Liver (tissue), 9 donors: ENCODE results near the gene HOATZ. TPM values are rescaled to one million over a fixed set of nuclear protein-coding genes. Genes with fewer than 3 reads are reported as not detected.

Experiments
- DNase-seq: peaks from one replicate; pipeline ENCODE4 v3.0.0-alpha.2; 2017; ENCODE audit warnings: low spot score
- H3K27ac ChIP-seq, 2 donors: one replicate each; pipeline ENCODE4 v1.7.0; 2013; ENCODE audit warnings: inconsistent platforms in 2 of 2, low read length in 2 of 2, control low read depth in 1 of 2, low read depth in 1 of 2, mild to moderate bottlenecking in 1 of 2
- H3K27me3 ChIP-seq, 4 donors: one replicate each; pipeline versions ENCODE4 v1.6.1 to v1.7.0; 2013; ENCODE audit warnings: low read length in 3 of 4, inconsistent platforms in 1 of 4, mild to moderate bottlenecking in 1 of 4, moderate library complexity in 1 of 4; ENCODE audit not compliant: control insufficient read depth in 4 of 4, insufficient read depth in 4 of 4
- H3K36me3 ChIP-seq, 4 donors: one replicate each; pipeline versions ENCODE4 v1.6.1 to v1.7.0; 2013; ENCODE audit warnings: low read length in 3 of 4, mild to moderate bottlenecking in 3 of 4, low read depth in 1 of 4, moderate library complexity in 1 of 4; ENCODE audit not compliant: control insufficient read depth in 4 of 4, insufficient read depth in 3 of 4
- H3K4me1 ChIP-seq, 4 donors: one replicate each; pipeline versions ENCODE4 v1.6.1 to v1.7.0; 2013; ENCODE audit warnings: low read length in 3 of 4, mild to moderate bottlenecking in 3 of 4, moderate library complexity in 1 of 4; ENCODE audit not compliant: control insufficient read depth in 4 of 4, insufficient read depth in 4 of 4
- H3K4me3 ChIP-seq, 3 donors: one replicate each; pipeline versions ENCODE4 v1.6.1 to v1.7.0; 2013; ENCODE audit warnings: low read length in 3 of 3, control low read depth in 1 of 3, low read depth in 1 of 3, mild to moderate bottlenecking in 1 of 3
- H3K9ac ChIP-seq, 2 donors: one replicate each; pipeline ENCODE4 v1.7.0; 2013; ENCODE audit warnings: low read length in 2 of 2, mild to moderate bottlenecking in 2 of 2, moderate library complexity in 2 of 2, control low read depth in 1 of 2, low read depth in 1 of 2
- H3K9me3 ChIP-seq, 4 donors: one replicate each; pipeline versions ENCODE4 v1.6.1 to v1.7.0; 2013; ENCODE audit warnings: low read length in 3 of 4; ENCODE audit not compliant: control insufficient read depth in 4 of 4
- EGR1 ChIP-seq, 2 donors: IDR thresholded peaks; 2 replicates each; pipeline ENCODE4 v1.6.1; 2016 to 2018; ENCODE audit warnings: antibody characterized with exemption in 2 of 2, low read depth in 2 of 2
- FOXA1 ChIP-seq: IDR thresholded peaks from 2 replicates; pipeline ENCODE4 v1.6.1; 2016; ENCODE audit warnings: antibody characterized with exemption
- FOXA2 ChIP-seq: IDR thresholded peaks from 2 replicates; pipeline ENCODE4 v1.6.1; 2016; ENCODE audit warnings: antibody characterized with exemption
- GABPA ChIP-seq, 2 donors: IDR thresholded peaks in 1 of 2; conservative IDR thresholded peaks in 1 of 2; 2 replicates each; pipeline ENCODE4 v1.6.1; 2016; ENCODE audit warnings: antibody characterized with exemption in 2 of 2, mild to moderate bottlenecking in 1 of 2, moderate library complexity in 1 of 2
- HNF4A ChIP-seq, 2 donors: conservative IDR thresholded peaks; 2 replicates each; pipeline ENCODE4 v1.6.1; 2016; ENCODE audit warnings: antibody characterized with exemption in 2 of 2, mild to moderate bottlenecking in 2 of 2
- HNF4G ChIP-seq: IDR thresholded peaks from 2 replicates; pipeline ENCODE4 v1.6.1; 2016; ENCODE audit warnings: antibody characterized with exemption
- JUND ChIP-seq, 2 donors: IDR thresholded peaks; 2 replicates each; pipeline ENCODE4 v1.6.1; 2016; ENCODE audit warnings: antibody characterized with exemption in 2 of 2
- RAD21 ChIP-seq, 2 donors: IDR thresholded peaks; 2 replicates each; pipeline ENCODE4 v1.6.1; 2016; ENCODE audit warnings: antibody characterized with exemption in 2 of 2, mild to moderate bottlenecking in 2 of 2
- RXRA ChIP-seq, 2 donors: IDR thresholded peaks; 2 replicates each; pipeline ENCODE4 v1.6.1; 2017 to 2018; ENCODE audit warnings: antibody characterized with exemption in 2 of 2, mild to moderate bottlenecking in 1 of 2
- SP1 ChIP-seq: IDR thresholded peaks from 2 replicates; pipeline ENCODE4 v1.6.1; 2018; ENCODE audit warnings: antibody characterized with exemption, mild to moderate bottlenecking
- TAF1 ChIP-seq: conservative IDR thresholded peaks from 2 replicates; pipeline ENCODE4 v1.6.1; 2016; ENCODE audit warnings: antibody characterized with exemption, mild to moderate bottlenecking
- YY1 ChIP-seq: IDR thresholded peaks from 2 replicates; pipeline ENCODE4 v1.6.1; 2016; ENCODE audit warnings: antibody characterized with exemption, mild to moderate bottlenecking
- WGBS: extraction: QIAGEN DNeasy Blood & Tissue Kit; methylation state at CpG from one replicate; pipeline ENCODE4 v1.1.7; 2013; 5-methylcytosine and 5-hydroxymethylcytosine counted together
- polyA plus RNA-seq, 2 donors: library from polyadenylated mRNA; stranded (reverse) in 1 of 2; unstranded in 1 of 2; fragments of 200-250 nt in 1 of 2; fragments of >200 nt in 1 of 2; fragmentation: Nextera tagmentation in 1 of 2; extraction: Ambion mirVana in 1 of 2; gene quantifications; one replicate each; pipeline versions ENCODE4 v1.2.1 to v1.2.3, GENCODE V29; 2013 to 2015
- total RNA-seq, 2 donors: library from RNA; depleted of rRNA; stranded (reverse); fragments of >200 nt; gene quantifications; one replicate each; pipeline ENCODE4 v1.2.3, GENCODE V29; 2014
- TF ChIP-seq, protein P1 (sequence below): IDR thresholded peaks from 2 replicates; pipeline ENCODE4 v1.6.1; 2016; ENCODE audit warnings: antibody characterized with exemption, mild to moderate bottlenecking
- TF ChIP-seq, protein P2 (sequence below): IDR thresholded peaks from 2 replicates; pipeline ENCODE4 v1.6.1; 2016; ENCODE audit warnings: antibody characterized with exemption
- TF ChIP-seq, protein P3 (sequence below): IDR thresholded peaks from 2 replicates; pipeline ENCODE4 v1.6.1; 2016; ENCODE audit warnings: antibody characterized with exemption
- TF ChIP-seq, protein P4 (sequence below): fragments of 150-350 bp; IDR thresholded peaks from 2 replicates; pipeline ENCODE4 v1.5.1; 2017; ENCODE audit warnings: improper control_type of control experiment, low read depth, low read length; ENCODE audit not compliant: missing input control
- donor health status: healthy.
- donor health status: healthy.
- donor health status: healthy.
- donor health status: healthy.
- donor health status: healthy.

The HOATZ gene
- total and polyA plus RNA-seq, 4 donors = not detected

DNA sequence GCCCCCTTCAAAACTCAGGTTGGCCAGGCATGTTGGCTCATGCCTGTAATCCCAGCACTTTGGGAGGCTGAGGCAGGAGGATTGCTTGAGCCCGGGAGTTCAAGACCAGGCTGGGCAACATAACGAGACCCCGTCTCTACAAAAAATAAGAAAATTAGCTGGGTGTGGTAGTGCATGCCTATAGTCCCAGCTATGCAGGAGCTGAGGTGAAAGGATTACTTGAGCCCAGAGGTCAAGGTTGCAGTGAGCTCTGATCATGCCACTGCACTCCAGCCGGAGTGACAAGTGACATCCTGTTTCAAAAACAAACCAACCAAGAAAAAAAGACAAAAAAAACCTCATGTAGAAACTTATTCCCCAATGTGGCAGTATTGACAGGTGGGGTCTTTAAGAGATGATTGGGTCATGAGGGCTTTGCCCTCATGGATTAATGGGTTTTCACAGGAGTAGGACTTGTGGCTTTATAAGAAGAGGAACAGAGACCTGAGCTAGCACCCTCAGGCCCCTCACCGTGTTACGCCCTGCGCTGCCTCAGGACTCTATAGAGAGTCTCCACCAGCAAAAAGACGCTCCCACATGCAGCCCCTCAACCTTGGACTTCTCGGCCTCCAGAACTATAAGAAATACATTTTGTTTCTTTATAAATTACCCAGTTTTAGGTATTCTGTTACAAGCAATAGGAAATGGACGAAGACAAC, 48.3 kb downstream of the HOATZ start:
- Histone ChIP-seq H3K4me1 (no peaks in the 10 kb centered on the region), H3K9me3 (no peaks in the 10 kb centered on the region), H3K9ac (no peak overlapping the region), H3K4me3 (no peak overlapping the region), H3K36me3 (no peaks in the 10 kb centered on the region), H3K27ac (no peak overlapping the region), H3K27me3 (no peaks in the 10 kb centered on the region)
- TF ChIP-seq RXRA (IDR thresholded peaks at IDR 0.05) (no peak), SP1 (no peak), YY1 (no peak), HNF4A (conservative IDR thresholded peaks at IDR 0.05) (no peak), GABPA (IDR thresholded peaks at IDR 0.05 in 1 of 2, conservative IDR thresholded peaks at IDR 0.05 in 1 of 2) (no peak), FOXA1 (no peak), TAF1 (no peak), FOXA2 (no peak), RAD21 (IDR thresholded peaks at IDR 0.05) (no peak), JUND (IDR thresholded peaks at IDR 0.05) (no peak), HNF4G (no peak), EGR1 (IDR thresholded peaks at IDR 0.05; ENCODE audit: low read depth in 2 of 2) (no peak)
- TF ChIP-seq, protein P1, sequence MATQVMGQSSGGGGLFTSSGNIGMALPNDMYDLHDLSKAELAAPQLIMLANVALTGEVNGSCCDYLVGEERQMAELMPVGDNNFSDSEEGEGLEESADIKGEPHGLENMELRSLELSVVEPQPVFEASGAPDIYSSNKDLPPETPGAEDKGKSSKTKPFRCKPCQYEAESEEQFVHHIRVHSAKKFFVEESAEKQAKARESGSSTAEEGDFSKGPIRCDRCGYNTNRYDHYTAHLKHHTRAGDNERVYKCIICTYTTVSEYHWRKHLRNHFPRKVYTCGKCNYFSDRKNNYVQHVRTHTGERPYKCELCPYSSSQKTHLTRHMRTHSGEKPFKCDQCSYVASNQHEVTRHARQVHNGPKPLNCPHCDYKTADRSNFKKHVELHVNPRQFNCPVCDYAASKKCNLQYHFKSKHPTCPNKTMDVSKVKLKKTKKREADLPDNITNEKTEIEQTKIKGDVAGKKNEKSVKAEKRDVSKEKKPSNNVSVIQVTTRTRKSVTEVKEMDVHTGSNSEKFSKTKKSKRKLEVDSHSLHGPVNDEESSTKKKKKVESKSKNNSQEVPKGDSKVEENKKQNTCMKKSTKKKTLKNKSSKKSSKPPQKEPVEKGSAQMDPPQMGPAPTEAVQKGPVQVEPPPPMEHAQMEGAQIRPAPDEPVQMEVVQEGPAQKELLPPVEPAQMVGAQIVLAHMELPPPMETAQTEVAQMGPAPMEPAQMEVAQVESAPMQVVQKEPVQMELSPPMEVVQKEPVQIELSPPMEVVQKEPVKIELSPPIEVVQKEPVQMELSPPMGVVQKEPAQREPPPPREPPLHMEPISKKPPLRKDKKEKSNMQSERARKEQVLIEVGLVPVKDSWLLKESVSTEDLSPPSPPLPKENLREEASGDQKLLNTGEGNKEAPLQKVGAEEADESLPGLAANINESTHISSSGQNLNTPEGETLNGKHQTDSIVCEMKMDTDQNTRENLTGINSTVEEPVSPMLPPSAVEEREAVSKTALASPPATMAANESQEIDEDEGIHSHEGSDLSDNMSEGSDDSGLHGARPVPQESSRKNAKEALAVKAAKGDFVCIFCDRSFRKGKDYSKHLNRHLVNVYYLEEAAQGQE = no peak
- TF ChIP-seq, protein P2, sequence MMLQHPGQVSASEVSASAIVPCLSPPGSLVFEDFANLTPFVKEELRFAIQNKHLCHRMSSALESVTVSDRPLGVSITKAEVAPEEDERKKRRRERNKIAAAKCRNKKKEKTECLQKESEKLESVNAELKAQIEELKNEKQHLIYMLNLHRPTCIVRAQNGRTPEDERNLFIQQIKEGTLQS = no peak
- TF ChIP-seq, protein P3, sequence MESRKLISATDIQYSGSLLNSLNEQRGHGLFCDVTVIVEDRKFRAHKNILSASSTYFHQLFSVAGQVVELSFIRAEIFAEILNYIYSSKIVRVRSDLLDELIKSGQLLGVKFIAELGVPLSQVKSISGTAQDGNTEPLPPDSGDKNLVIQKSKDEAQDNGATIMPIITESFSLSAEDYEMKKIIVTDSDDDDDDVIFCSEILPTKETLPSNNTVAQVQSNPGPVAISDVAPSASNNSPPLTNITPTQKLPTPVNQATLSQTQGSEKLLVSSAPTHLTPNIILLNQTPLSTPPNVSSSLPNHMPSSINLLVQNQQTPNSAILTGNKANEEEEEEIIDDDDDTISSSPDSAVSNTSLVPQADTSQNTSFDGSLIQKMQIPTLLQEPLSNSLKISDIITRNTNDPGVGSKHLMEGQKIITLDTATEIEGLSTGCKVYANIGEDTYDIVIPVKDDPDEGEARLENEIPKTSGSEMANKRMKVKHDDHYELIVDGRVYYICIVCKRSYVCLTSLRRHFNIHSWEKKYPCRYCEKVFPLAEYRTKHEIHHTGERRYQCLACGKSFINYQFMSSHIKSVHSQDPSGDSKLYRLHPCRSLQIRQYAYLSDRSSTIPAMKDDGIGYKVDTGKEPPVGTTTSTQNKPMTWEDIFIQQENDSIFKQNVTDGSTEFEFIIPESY = no peak
- TF ChIP-seq, protein P4, sequence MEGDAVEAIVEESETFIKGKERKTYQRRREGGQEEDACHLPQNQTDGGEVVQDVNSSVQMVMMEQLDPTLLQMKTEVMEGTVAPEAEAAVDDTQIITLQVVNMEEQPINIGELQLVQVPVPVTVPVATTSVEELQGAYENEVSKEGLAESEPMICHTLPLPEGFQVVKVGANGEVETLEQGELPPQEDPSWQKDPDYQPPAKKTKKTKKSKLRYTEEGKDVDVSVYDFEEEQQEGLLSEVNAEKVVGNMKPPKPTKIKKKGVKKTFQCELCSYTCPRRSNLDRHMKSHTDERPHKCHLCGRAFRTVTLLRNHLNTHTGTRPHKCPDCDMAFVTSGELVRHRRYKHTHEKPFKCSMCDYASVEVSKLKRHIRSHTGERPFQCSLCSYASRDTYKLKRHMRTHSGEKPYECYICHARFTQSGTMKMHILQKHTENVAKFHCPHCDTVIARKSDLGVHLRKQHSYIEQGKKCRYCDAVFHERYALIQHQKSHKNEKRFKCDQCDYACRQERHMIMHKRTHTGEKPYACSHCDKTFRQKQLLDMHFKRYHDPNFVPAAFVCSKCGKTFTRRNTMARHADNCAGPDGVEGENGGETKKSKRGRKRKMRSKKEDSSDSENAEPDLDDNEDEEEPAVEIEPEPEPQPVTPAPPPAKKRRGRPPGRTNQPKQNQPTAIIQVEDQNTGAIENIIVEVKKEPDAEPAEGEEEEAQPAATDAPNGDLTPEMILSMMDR = no peak
- WGBS = 88% methylated on average over 10 of the region's 10 CpGs
- no peak for DNase-seq
